ENCODE results near the gene TOLLIP.

TOLLIP gene

DNA sequence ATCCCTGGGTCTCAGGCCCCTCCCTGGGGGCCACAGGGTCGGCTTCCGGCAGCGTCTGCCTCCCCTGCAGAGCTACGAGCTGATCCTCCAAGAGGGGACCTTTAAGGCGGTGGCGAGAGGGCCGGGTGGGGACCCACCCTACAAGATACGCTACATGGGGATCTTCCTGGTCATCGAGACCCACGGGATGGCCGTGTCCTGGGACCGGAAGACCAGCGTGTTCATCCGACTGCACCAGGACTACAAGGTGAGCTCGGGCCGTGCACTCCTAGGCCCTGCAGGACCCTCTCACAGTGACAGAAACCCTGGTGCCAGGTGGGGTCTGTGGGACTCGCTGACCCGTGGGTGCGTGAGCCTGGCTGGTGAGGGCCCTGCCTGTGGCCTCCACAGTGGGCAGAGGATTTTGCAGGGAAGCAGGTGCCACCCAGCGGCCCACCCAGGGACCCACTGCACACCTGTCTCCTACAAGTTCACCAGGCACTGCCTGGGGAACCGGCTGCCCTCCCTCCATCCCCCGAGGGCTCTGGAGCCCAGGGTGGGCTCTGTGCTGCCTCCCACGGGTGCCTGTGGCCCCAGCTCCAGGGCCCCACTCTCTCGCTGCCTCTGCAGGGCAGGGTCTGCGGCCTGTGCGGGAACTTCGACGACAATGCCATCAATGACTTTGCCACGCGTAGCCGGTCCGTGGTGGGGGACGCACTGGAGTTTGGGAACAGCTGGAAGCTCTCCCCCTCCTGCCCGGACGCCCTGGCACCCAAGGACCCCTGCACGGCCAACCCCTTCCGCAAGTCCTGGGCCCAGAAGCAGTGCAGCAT is 72.9 kb downstream of the TOLLIP start:
- in situ Hi-C loops (cut with MboI; ENCODE audit: low pct_unique_long_range_greater_than_20kb, low sequenced_read_pairs, unreplicated experiment) = no loop called here
- no peak for DNase-seq (ENCODE audit: low spot score)

DNA sequence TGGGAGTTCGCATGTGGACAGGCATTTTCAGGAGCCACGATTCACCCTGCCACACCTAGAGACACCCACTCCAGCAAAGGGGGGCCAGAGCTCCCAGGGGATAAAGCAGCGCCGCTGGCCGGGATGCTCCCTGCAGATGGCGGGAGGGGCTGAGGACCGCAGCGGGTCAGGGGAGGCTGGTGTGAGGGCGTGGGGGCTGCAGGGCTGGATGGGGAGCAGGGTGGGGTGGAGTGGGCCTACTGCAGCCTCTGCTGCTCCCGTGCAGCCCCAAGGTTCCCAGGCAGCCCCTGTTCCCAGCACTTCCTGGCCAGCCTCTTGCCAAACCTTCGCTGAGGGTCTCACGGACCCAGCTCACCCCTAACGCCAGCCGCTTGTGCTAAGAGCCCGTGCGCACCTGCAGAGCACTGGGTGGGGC is 73.5 kb downstream of the TOLLIP start:
- TF ChIP-seq CTCF (IDR thresholded peaks at IDR 0.05; ENCODE audit: extremely low read depth, insufficient read depth, missing control alignments) = no peak
- in situ Hi-C loops (cut with MboI; ENCODE audit: low pct_unique_long_range_greater_than_20kb, low sequenced_read_pairs, unreplicated experiment) = no loop called here
- no peak for DNase-seq (ENCODE audit: low spot score)

More for the DNA sequence above, 72.9 kb downstream of the TOLLIP start:
- TF ChIP-seq CTCF (IDR thresholded peaks at IDR 0.05; ENCODE audit: extremely low read depth, insufficient read depth, missing control alignments) = no peak

DNA sequence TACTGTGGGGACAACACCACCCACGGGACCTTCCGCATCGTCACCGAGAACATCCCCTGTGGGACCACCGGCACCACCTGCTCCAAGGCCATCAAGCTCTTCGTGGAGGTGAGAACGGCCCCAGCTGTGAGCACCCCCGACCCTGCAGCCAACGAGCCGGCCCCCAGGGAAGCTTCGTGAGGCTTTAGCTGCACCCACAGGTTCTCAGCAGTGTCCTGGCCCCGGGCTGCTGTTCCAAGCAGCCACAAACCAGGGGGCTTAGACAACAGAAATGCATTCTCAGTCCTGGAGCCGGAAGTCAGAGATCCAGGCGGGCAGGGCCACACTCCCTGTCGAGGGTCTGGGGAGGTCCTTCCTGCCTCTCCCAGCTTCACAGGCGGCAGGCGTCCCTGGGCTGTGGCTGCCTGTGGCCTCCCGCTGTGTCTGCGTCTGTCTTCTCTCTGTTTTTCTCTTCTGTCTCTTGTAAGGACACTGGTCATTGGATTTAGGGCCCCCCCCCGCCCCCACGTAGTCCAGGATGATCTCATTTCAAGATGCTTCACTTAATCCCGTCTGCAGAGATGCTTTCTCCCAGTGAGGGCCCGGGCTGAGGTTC is 74.0 kb downstream of the TOLLIP start:
- in situ Hi-C loops (cut with MboI; ENCODE audit: low pct_unique_long_range_greater_than_20kb, low sequenced_read_pairs, unreplicated experiment) = no loop called here
- no peak for TF ChIP-seq CTCF (IDR thresholded peaks at IDR 0.05; ENCODE audit: extremely low read depth, insufficient read depth, missing control alignments)
- no peak for DNase-seq (ENCODE audit: low spot score)

GRCh38 chr11:1234771-1235305 is 74.6 kb downstream of the TOLLIP start:
- in situ Hi-C loops (cut with MboI; ENCODE audit: low pct_unique_long_range_greater_than_20kb, low sequenced_read_pairs, unreplicated experiment) = no loop called here
- DNase-seq (ENCODE audit: low spot score) = no peak
- TF ChIP-seq CTCF (IDR thresholded peaks at IDR 0.05; ENCODE audit: extremely low read depth, insufficient read depth, missing control alignments) = no peak

DNA sequence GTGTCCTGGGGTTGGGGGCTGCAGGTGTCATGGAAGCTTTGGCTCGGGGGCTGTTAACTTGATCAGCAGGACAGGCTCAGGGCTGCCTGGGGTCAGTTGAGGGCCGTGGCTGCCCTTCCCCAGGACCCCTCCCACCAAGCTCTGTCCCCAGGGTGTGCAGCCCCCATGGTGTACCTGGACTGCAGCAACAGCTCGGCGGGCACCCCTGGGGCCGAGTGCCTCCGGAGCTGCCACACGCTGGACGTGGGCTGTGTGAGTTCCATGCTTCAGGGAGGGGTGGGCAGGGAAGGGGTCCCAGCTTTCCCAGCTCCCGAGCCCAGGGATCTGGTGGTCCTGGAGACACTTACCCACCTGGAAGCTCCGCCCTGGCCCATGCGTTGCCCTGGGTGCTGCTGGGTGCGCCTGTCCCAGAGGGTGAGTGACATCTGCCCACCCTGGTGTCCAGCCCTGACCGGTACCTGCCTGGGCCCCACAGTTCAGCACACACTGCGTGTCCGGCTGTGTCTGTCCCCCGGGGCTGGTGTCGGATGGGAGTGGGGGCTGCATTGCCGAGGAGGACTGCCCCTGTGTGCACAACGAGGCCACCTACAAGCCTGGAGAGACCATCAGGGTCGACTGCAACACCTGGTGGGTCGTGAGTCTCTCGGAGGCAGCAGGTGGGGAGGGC is 75.2 kb downstream of the TOLLIP start:
- DNase-seq (ENCODE audit: low spot score) = no peak
- in situ Hi-C loops (cut with MboI; ENCODE audit: low pct_unique_long_range_greater_than_20kb, low sequenced_read_pairs, unreplicated experiment) = no loop called here
- no peak for TF ChIP-seq CTCF (IDR thresholded peaks at IDR 0.05; ENCODE audit: extremely low read depth, insufficient read depth, missing control alignments)

GRCh38 chr11:1233351-1234053 is 75.9 kb downstream of the TOLLIP start:
- TF ChIP-seq CTCF (IDR thresholded peaks at IDR 0.05; ENCODE audit: extremely low read depth, insufficient read depth, missing control alignments) = no peak
- in situ Hi-C loops (cut with MboI; ENCODE audit: low pct_unique_long_range_greater_than_20kb, low sequenced_read_pairs, unreplicated experiment) = no loop called here
- no peak for DNase-seq (ENCODE audit: low spot score)

Data from GM13977 (cell line).